ENCODE results near the gene ARHGEF33. TPM values are rescaled to one million over a fixed set of nuclear protein-coding genes. Genes with fewer than 3 reads are reported as not detected.

Gene ARHGEF33
- polyA plus RNA-seq, 1 experiment: 0.32 TPM

GRCh38 chr2:39000552-39000951 lies 110.9 kb downstream of the ARHGEF33 start:
- ChIA-PET CTCF (interaction anchor here (1.6 to 2.2 kb wide), 2 partner anchors 53 to 227 kb away, joined by 5 to 9 read pairs; no protein-coding TSS in a partner anchor), POLR2A (no interaction called here)
- TF ChIP-seq CTCF (IDR thresholded peaks at IDR 0.05; ENCODE audit: low read depth, low read length): no peak
- H3K9me3 ChIP-seq (ENCODE audit: control insufficient read depth, insufficient read depth, low read length): no peaks in the 10 kb centered on the region
- no peak for DNase-seq (ENCODE audit: low read depth, low spot score)
- no peaks in the 10 kb centered on the region for H3K27me3 ChIP-seq (ENCODE audit: control insufficient read depth, insufficient read depth, low read length)
- H3K27ac ChIP-seq (ENCODE audit: low read depth, low read length): no peak overlapping the region
- H3K4me3 ChIP-seq (ENCODE audit: low read depth, low read length): no peak overlapping the region

- Histone ChIP-seq H3K9me3 (ENCODE audit: control insufficient read depth, insufficient read depth, low read length) (no peaks in the 10 kb centered on the region), H3K4me3 (ENCODE audit: low read depth, low read length) (no peak overlapping the region), H3K27ac (ENCODE audit: low read depth, low read length) (no peak overlapping the region), H3K27me3 (ENCODE audit: control insufficient read depth, insufficient read depth, low read length) (no peaks in the 10 kb centered on the region)
- no peak for TF ChIP-seq CTCF (IDR thresholded peaks at IDR 0.05; ENCODE audit: low read depth, low read length)
- ChIA-PET POLR2A (no interaction called here), CTCF (interaction anchor here (1.7 kb wide), 1 partner anchor 9 kb away, joined by 6 read pairs; no protein-coding TSS in a partner anchor)
- no peak for DNase-seq (ENCODE audit: low read depth, low spot score)
These were observed 118.3 kb downstream of the ARHGEF33 start for GRCh38 chr2:39007875-39008504.

- H3K27me3 ChIP-seq (ENCODE audit: control insufficient read depth, insufficient read depth, low read length): no peaks in the 10 kb centered on the region
- H3K9me3 ChIP-seq (ENCODE audit: control insufficient read depth, insufficient read depth, low read length): no peaks in the 10 kb centered on the region
- CTCF ChIA-PET: interaction anchor here (1.7 to 1.8 kb wide), 2 partner anchors 9 to 61 kb away, joined by 6 read pairs; no protein-coding TSS in a partner anchor
- no peak for DNase-seq (ENCODE audit: low read depth, low spot score)
- H3K4me3 ChIP-seq (ENCODE audit: low read depth, low read length): no peak overlapping the region
- no peak overlapping the region for H3K27ac ChIP-seq (ENCODE audit: low read depth, low read length)
- POLR2A ChIA-PET: no interaction called here
- no peak for TF ChIP-seq CTCF (IDR thresholded peaks at IDR 0.05; ENCODE audit: low read depth, low read length)
These were observed 119.0 kb downstream of the ARHGEF33 start for GRCh38 chr2:39008665-39009064.

- CTCF ChIA-PET: interaction anchor here (1.1 kb wide), 1 partner anchor 216 kb away, joined by 3 read pairs; no protein-coding TSS in a partner anchor
- no peaks in the 10 kb centered on the region for H3K9me3 ChIP-seq (ENCODE audit: control insufficient read depth, insufficient read depth, low read length)
- H3K27me3 ChIP-seq (ENCODE audit: control insufficient read depth, insufficient read depth, low read length): no peaks in the 10 kb centered on the region
- no peak for DNase-seq (ENCODE audit: low read depth, low spot score)
- H3K4me3 ChIP-seq (ENCODE audit: low read depth, low read length): no peak overlapping the region
- POLR2A ChIA-PET: no interaction called here
- no peak overlapping the region for H3K27ac ChIP-seq (ENCODE audit: low read depth, low read length)
- TF ChIP-seq CTCF (IDR thresholded peaks at IDR 0.05; ENCODE audit: low read depth, low read length): no peak
These were observed 124.2 kb downstream of the ARHGEF33 start for GRCh38 chr2:39013871-39014270.

- Histone ChIP-seq H3K27ac (ENCODE audit: low read depth, low read length) (no peak overlapping the region), H3K9me3 (ENCODE audit: control insufficient read depth, insufficient read depth, low read length) (no peaks in the 10 kb centered on the region), H3K27me3 (ENCODE audit: control insufficient read depth, insufficient read depth, low read length) (no peaks in the 10 kb centered on the region), H3K4me3 (ENCODE audit: low read depth, low read length) (no peak overlapping the region)
- ChIA-PET POLR2A (no interaction called here), CTCF (interaction anchor here (1.3 kb wide), 1 partner anchor 212 kb away, joined by 3 read pairs; no protein-coding TSS in a partner anchor)
- no peak for DNase-seq (ENCODE audit: low read depth, low spot score)
- no peak for TF ChIP-seq CTCF (IDR thresholded peaks at IDR 0.05; ENCODE audit: low read depth, low read length)
These were observed 125.7 kb downstream of the ARHGEF33 start for GRCh38 chr2:39015424-39015823.
